GM18861 (cell line): ENCODE measurements around the gene PRKAR2B.
"Not testable (repeated sequence)": the region's sequence is repeated elsewhere in the genome, so short reads cannot be mapped to it uniquely, and the experiment has no call there.

Experiments
- ATAC-seq: cut with Tn5 transposase; IDR thresholded peaks from one replicate; pipeline ENCODE4 v1.9.1; 2021; ENCODE audit not compliant: unreplicated experiment

PRKAR2B gene

GRCh38 chr7:107076781-107077698 lies 32.5 kb downstream of the PRKAR2B start:
- no peak for ATAC-seq

GRCh38 chr7:107077699-107078516 lies 33.4 kb downstream of the PRKAR2B start:
- no peak for ATAC-seq

GRCh38 chr7:107078517-107078966 lies 34.0 kb downstream of the PRKAR2B start:
- no peak for ATAC-seq

GRCh38 chr7:107079212-107079940 lies 34.9 kb downstream of the PRKAR2B start:
- ATAC-seq, result no peak

GRCh38 chr7:107080099-107080505 lies 35.6 kb downstream of the PRKAR2B start:
- ATAC-seq, result no peak

- no peak for ATAC-seq
Measured at GRCh38 chr7:107080533-107080932, 36.0 kb downstream of the PRKAR2B start.

- ATAC-seq, result no peak
Measured at GRCh38 chr7:107085180-107085579, 40.7 kb downstream of the PRKAR2B start.

GRCh38 chr7:107089627-107090026 lies 45.1 kb downstream of the PRKAR2B start:
- ATAC-seq, result no peak

- ATAC-seq, result no peak
Measured at GRCh38 chr7:107090457-107090856, 46.0 kb downstream of the PRKAR2B start.

GRCh38 chr7:107091306-107091705 lies 46.8 kb downstream of the PRKAR2B start:
- no peak for ATAC-seq

- not testable (repeated sequence) for ATAC-seq
Measured at GRCh38 chr7:107093671-107094070, 49.2 kb downstream of the PRKAR2B start.

- not testable (repeated sequence) for ATAC-seq
Measured at GRCh38 chr7:107099154-107099553, 54.6 kb downstream of the PRKAR2B start.

GRCh38 chr7:107100824-107101223 lies 56.3 kb downstream of the PRKAR2B start:
- ATAC-seq, result no peak

GRCh38 chr7:107103369-107103768 lies 58.9 kb downstream of the PRKAR2B start:
- peak; percentile 73 for ATAC-seq

- no peak for ATAC-seq
Measured at GRCh38 chr7:107104801-107105200, 60.3 kb downstream of the PRKAR2B start.

GRCh38 chr7:107105591-107106245 lies 61.2 kb downstream of the PRKAR2B start:
- ATAC-seq, result no peak

- no peak for ATAC-seq
Measured at GRCh38 chr7:107108793-107109371, 64.4 kb downstream of the PRKAR2B start.

- ATAC-seq, result no peak
Measured at GRCh38 chr7:107109955-107110354, 65.5 kb downstream of the PRKAR2B start.

- no peak for ATAC-seq
Measured at GRCh38 chr7:107111196-107111595, 66.7 kb downstream of the PRKAR2B start.

GRCh38 chr7:107113866-107114265 lies 69.4 kb downstream of the PRKAR2B start:
- no peak for ATAC-seq
